SK-N-MC (cell line): ENCODE results near the gene GDF10.
A peak's percentile ranks its signal among the peaks of the same experiment; 100 is the strongest.

Experiments used
- DNase-seq: peaks from one replicate; pipeline ENCODE4 v3.0.0-alpha.2; 2011; ENCODE audit warnings: low read depth, low spot score
- H3K27ac ChIP-seq: fragments of 200-600 bp; sonication (generic); 2 replicates; pipeline ENCODE4 v1.5.1; 2016; ENCODE audit warnings: mixed run types
- H3K36me3 ChIP-seq: fragments of 200-600 bp; sonication (generic); 2 replicates; pipeline ENCODE4 v1.6.1; 2017; ENCODE audit warnings: antibody characterized with exemption, low read length, mixed read lengths; ENCODE audit not compliant: insufficient read depth
- H3K4me3 ChIP-seq: fragments of 200-600 bp; sonication (generic); 2 replicates; pipeline ENCODE4 v1.5.1; 2016
- H3K9ac ChIP-seq: fragments of 200-600 bp; sonication (generic); 2 replicates; pipeline ENCODE4 v1.8.0; 2017; ENCODE audit warnings: mixed run types, mixed read lengths; ENCODE audit not compliant: insufficient read length
- H3K9me3 ChIP-seq: fragments of 200-600 bp; sonication (generic); 2 replicates; pipeline ENCODE4 v1.6.1; 2017; ENCODE audit warnings: low read depth, mild to moderate bottlenecking, antibody characterized with exemption, low read length, moderate library complexity, mixed read lengths
- EZH2 ChIP-seq: fragments of 200-600 bp; sonication (generic); IDR thresholded peaks from one replicate; pipeline ENCODE4 v1.6.1; 2017; ENCODE audit warnings: antibody characterized with exemption
- FOXP2 ChIP-seq: optimal IDR thresholded peaks from 2 replicates; pipeline ENCODE3; 2011; ENCODE audit warnings: mild to moderate bottlenecking, moderate library complexity; ENCODE audit not compliant: insufficient read depth; ENCODE audit errors: extremely low read length, control extremely low read depth
- POLR2AphosphoS5 ChIP-seq: IDR thresholded peaks from 2 replicates; pipeline ENCODE4 v1.6.1; 2012; ENCODE audit warnings: mild to moderate bottlenecking, low read depth, low read length, borderline replicate concordance

Gene GDF10

DNA sequence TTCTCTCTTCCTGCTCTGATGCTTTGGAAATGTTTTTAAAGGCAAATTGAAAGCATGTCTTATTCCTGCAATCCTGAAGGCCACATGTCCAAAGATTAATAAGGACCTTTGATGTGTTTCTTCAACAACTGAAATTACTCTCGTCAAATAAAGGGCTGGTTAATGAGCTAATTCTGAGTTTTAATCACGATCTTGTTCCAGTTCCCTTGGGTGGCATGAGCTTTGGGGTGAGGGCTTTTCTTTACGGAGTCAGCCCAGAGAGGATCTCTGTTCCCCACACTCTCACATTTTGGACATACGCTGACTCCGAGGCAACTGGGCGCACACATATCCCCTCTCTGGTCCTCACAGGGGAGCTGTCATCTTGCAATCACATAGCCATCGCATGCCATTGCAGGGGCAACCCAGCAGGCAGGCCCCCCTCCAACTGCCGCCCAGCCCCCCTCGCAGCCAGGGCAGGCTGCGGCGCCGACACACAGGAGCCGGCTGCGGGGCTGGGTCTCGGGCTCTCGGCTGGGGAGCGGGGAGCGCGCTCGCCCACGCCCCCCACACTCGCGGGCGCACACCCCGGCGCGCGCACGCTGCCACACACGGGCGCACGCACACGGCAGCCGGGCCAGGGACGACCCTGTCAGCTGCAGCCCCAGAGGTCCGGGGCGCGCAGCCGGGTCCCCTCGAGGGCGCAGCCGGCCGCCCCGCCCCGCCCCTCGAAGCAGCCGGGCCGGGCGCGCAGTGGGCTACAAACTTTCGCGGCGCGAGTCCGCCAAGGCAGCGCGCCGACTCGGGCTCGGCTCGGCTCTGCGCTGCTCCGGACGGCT, at the start of gene GDF10:
TSS of gene GDF10 (plus strand) at position 587 of the 818 bp plus-strand sequence. CDS start 455 bp downstream, outside the sequence.
- peak within 1 kb of the TSS; percentile 33; the same call in 1 of the 2 replicates for H3K4me3 ChIP-seq

DNA sequence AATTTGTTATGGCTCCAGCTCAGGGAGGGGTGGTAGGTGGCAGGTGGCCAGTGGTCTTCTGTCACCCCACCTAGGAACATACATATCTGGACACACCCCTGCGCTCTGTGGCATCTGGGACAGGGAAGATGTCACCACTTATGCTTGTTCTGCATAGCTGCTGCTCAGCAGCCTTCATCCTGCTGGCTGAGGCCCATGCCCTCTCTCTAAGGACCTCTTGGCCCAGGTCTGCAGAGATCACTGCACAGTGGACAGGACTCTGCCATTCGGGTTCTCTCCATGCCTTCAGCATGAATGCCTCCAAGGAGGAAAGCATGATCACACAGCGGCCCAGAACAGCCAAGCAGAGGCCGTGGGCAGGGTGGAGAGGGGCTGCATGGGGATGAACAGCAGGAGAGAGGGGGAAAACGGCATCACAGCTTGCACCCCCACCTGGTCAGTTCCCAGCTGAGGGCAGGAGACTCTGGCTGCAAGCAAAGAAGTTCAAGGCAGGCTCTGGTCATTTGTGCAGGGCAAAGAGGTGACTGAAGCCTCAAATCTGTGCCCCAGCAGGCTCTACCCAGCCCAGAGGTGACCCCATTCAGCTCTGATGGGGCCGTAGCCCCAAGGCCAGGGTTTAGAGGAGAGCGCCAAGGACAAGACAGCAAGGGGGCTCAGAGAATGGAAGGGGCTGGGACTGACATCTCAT, 47.8 kb upstream of the GDF10 start:
- no peak for DNase-seq
- Histone ChIP-seq H3K36me3 (no peaks in the 10 kb centered on the region), H3K27ac (no peak overlapping the region), H3K9me3 (no peaks in the 10 kb centered on the region), H3K4me3 (no peak overlapping the region), H3K9ac (no peak overlapping the region)
- TF ChIP-seq POLR2AphosphoS5 (no peak), EZH2 (no peak), FOXP2 (no peak)

More for the DNA sequence above, at the start of gene GDF10:
- Histone ChIP-seq H3K36me3 (no peaks in the 10 kb centered on the region), H3K9ac (no peak within 1 kb of the TSS), H3K27ac (no peak within 1 kb of the TSS), H3K9me3 (no peaks in the 10 kb centered on the region)
- TF ChIP-seq POLR2AphosphoS5 (no peak), EZH2 (no peak), FOXP2 (no peak)
- no peak for DNase-seq

- no peak overlapping the region for H3K27ac ChIP-seq
- no peak for DNase-seq
- no peaks in the 10 kb centered on the region for H3K9me3 ChIP-seq
- no peak overlapping the region for H3K4me3 ChIP-seq
- H3K36me3 ChIP-seq: no peaks in the 10 kb centered on the region
- no peak overlapping the region for H3K9ac ChIP-seq
- TF ChIP-seq POLR2AphosphoS5 (no peak), FOXP2 (no peak), EZH2 (no peak)
These were observed 46.9 kb upstream of the GDF10 start for GRCh38 chr10:47253030-47253637.

- DNase-seq: no peak
- H3K27ac ChIP-seq: no peak overlapping the region
- H3K9ac ChIP-seq: no peak overlapping the region
- TF ChIP-seq POLR2AphosphoS5: no peak
- TF ChIP-seq FOXP2: no peak
- TF ChIP-seq EZH2: no peak
- no peaks in the 10 kb centered on the region for H3K36me3 ChIP-seq
- H3K9me3 ChIP-seq: no peaks in the 10 kb centered on the region
- no peak overlapping the region for H3K4me3 ChIP-seq
These were observed 46.2 kb upstream of the GDF10 start for GRCh38 chr10:47253651-47254375.

DNA sequence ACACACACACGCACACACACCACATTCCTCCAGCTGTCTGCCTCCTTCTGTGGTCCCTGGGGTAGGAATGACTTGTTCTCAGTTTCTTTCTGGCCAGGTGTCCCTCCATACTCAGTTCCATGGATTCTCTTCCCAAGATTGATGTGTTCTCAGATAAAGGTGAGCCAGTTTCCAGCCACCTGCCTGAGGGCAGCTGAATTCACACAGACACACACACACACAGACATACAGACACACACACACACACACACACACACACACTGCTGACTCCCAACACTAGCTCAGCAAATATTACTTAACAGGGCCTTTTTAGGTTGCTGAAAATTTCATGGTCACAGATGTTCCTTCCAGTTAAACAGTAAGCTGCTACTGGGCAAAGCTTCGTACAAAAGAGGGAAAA, 45.4 kb upstream of the GDF10 start:
- H3K27ac ChIP-seq: no peak overlapping the region
- H3K36me3 ChIP-seq: no peaks in the 10 kb centered on the region
- H3K9ac ChIP-seq: no peak overlapping the region
- H3K9me3 ChIP-seq: no peaks in the 10 kb centered on the region
- no peak overlapping the region for H3K4me3 ChIP-seq
- DNase-seq: no peak
- TF ChIP-seq FOXP2 (no peak), EZH2 (no peak), POLR2AphosphoS5 (no peak)

DNA sequence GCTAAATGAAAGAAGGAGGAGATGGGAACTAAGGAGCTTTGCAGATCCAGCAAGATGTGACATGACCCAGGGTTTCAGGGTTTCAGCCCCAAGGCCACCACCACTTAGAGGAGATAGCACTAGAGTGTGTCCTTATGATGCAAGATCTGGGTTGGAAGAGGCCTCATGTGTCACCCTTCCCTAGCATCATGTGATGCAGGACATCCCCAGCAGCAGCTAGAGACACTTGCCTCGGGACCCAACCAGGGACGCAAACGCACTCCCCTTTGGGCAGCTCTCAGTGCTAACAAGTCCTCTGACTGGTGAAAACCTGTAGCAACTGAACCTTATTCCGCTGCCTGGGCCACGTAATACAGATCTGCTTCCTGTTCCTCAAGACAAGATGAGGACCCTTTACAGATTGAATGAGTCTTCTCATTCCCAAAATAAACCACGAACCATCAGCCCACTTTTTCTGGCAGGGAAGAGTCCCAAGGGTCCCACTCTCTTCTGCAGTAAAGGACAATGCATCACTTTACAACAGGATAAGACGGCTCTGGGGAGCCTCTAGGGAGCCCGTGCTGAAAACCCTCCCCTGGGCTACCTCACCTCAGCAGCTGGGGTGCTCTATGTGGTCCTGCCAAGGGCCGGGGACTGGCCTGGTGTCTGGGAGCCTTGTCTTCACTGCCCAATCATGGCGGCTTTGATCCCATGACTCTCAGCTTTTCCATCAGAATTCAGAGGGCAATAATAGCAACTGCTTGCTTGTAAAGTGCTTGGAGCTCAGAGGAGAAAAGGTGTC, 44.8 kb upstream of the GDF10 start:
- DNase-seq: no peak
- Histone ChIP-seq H3K36me3 (no peaks in the 10 kb centered on the region), H3K27ac (no peak overlapping the region), H3K9ac (no peak overlapping the region), H3K4me3 (no peak overlapping the region), H3K9me3 (no peaks in the 10 kb centered on the region)
- TF ChIP-seq EZH2 (no peak), POLR2AphosphoS5 (no peak), FOXP2 (no peak)

DNA sequence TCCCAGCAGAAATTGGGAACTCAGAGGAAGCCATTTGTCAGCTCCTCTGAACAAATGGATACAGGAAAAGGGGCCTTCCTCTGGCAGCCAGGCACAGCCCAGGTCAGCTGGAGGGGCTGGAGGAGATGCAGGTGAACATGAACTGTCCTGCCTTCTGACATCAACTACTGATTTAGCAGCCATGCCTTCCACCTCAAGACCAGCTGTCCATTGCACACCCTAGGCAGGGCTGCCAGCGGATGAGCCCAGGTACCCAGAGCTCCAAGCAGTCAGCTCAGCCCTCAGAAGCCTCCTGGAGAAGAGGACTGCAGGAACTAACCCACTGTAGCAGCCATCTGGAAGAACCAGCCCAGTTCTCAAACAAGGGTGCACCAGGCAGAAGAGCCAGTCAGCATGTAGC, 44.1 kb upstream of the GDF10 start:
- no peak overlapping the region for H3K27ac ChIP-seq
- no peak overlapping the region for H3K4me3 ChIP-seq
- no peaks in the 10 kb centered on the region for H3K9me3 ChIP-seq
- no peak for DNase-seq
- H3K9ac ChIP-seq: no peak overlapping the region
- TF ChIP-seq POLR2AphosphoS5 (no peak), FOXP2 (no peak), EZH2 (no peak)
- H3K36me3 ChIP-seq: no peaks in the 10 kb centered on the region
